GM04503 (cell line): Measurements from ENCODE around the gene UNC5C.

Source experiments
- DNase-seq: peaks from one replicate; pipeline ENCODE4 v3.0.0-alpha.2; 2012; ENCODE audit warnings: low read depth

The UNC5C gene

GRCh38 chr4:95265814-95266740 is 282.7 kb downstream of the UNC5C start:
- DNase-seq: no peak

- DNase-seq: no peak
These were observed 283.9 kb downstream of the UNC5C start for GRCh38 chr4:95264843-95265242.

GRCh38 chr4:95263960-95264359 is 284.8 kb downstream of the UNC5C start:
- no peak for DNase-seq

GRCh38 chr4:95263391-95263790 is 285.4 kb downstream of the UNC5C start:
- DNase-seq: no peak

DNA sequence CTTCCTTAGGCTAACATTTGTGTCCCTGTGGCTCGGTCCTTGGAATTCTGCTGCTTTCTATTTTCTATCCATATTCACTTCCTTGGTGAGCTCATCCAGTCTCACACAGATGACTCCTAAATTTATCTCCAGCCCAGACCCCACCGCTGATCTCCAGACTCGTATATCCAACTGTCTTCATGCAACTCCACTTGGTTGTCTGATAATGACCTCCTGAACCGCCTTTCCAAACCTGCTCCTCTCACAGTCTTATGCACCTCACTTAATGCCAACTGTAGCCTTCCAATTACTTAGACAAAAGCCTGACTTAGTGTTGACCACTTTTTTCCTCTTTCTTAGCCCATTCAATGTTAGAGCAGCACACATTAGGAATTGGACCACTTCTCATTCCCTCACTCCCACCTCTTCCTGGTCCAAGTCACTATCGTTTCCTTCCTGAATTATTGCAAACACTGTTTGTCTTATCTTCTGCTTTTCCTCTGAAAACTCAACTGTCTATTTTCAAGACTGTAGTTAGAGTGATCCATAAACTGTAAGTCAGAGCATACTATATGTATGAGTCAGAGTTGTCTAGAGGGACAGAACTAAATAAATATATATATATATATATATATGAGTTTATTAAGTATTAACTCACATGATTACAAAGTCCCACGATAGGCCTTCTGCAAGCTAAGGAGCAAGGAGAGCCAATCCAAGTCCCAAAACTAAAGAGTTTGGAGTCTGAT is 292.5 kb downstream of the UNC5C start:
- no peak for DNase-seq

- no peak for DNase-seq
These were observed 293.2 kb downstream of the UNC5C start for GRCh38 chr4:95255396-95256107.

- no peak for DNase-seq
These were observed 297.2 kb downstream of the UNC5C start for GRCh38 chr4:95251568-95251967.

DNA sequence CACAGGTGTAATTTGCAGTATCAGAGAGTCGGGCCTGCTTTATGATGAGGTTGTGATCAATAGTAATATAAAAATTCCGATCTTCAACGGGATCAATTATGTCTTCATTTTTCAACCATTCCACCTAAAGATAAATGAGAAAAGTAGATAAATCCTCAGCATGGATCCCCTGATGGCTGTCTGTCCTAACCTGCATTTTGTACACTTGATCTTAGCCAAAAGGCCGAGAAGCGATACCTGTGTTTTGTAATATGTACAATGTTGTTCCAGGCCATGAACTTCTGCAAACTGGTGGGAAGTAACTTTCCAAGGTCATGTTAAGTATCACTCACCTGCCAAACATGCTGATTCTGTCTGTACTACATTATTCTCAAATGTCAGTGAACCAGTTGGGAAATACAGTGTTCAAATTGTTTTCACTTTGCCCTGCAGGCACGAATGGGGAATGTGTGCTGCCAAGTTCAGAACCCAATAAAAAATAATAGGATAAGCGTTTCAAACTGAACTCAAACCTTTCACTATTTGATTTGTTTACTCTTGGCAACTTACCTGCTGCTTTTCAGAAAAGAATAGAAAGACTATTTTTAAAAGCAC is 298.1 kb downstream of the UNC5C start:
- DNase-seq: no peak

- no peak for DNase-seq
These were observed 299.2 kb downstream of the UNC5C start for GRCh38 chr4:95249426-95250021.

- DNase-seq: no peak
These were observed 299.9 kb downstream of the UNC5C start for GRCh38 chr4:95248720-95249425.

- no peak for DNase-seq
These were observed 304.9 kb downstream of the UNC5C start for GRCh38 chr4:95243892-95244291.

DNA sequence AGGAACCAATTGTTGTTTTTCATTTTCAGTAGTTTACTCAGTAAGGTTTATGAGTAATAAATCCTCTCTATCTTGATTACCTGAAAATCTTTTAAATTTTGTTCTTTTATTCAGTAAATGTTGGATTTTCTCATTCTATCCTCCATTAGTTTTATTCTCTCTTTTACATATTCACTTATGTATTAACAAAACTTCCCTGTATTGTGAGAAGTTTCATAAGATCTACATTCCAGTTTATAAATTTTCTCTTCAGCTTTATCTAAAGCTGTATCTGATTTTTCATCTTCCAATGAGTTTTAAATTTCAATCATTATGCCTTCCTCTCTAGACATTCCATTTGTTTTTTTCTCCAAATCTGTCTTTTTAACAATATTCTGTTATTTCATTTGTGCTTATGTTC is 310.2 kb downstream of the UNC5C start:
- DNase-seq: no peak

- no peak for DNase-seq
These were observed 316.2 kb downstream of the UNC5C start for GRCh38 chr4:95232358-95233156.

GRCh38 chr4:95231681-95232080 is 317.1 kb downstream of the UNC5C start:
- DNase-seq: no peak

GRCh38 chr4:95225849-95226248 is 322.9 kb downstream of the UNC5C start:
- DNase-seq: no peak

GRCh38 chr4:95224402-95224801 is 324.4 kb downstream of the UNC5C start:
- no peak for DNase-seq

DNA sequence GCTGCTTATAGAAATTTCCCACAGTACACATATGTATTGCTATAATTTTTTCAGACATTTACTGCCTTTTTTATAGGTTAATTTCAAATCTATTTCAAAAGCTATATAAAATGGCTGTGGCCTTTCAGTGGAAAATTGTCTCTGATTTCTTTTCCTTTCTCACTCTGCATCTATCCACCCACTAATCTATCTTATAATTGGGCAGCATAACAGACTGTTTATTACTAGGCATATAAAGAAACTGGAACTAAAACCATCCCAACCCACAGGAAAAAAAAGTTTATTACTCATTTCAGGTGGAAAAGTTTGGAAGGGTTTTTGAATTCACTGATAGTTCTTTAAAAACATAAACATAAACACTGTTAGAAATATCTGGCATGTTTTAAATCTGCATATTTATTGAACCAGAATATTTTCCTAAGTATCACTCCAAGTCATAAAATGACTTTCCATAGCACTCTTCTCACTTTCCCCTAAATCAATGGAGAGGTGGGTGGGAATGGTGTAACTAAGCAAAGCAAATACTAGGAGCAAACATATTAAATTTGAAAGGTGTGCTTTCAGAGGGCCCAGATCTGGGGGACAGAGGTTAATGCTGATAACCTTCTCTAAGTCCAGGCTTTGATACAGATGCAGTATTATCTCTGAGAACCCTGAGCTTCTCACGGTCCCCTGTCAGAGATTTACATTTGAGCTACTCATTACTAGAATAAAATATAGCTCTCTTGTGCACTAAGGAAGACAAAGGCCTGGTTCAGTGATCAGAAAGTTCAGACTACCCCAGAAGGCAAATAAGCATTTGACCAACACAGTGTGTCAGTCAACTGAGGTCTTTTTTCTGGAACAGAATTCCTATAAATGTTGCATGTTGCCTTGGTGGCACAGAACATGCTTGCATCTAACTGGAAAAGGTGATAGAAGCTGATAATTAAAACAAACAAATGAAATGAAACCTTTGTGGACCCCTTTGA is 328.3 kb downstream of the UNC5C start:
- DNase-seq: no peak

GRCh38 chr4:95219109-95219508 is 329.7 kb downstream of the UNC5C start:
- no peak for DNase-seq

GRCh38 chr4:95217197-95217596 is 331.6 kb downstream of the UNC5C start:
- DNase-seq: no peak
